Lower lobe of right lung (tissue), 2 donors: ENCODE results near the gene PDE9A. TPM values are rescaled to one million over a fixed set of nuclear protein-coding genes. Genes with fewer than 3 reads are reported as not detected.

Experiments
- ATAC-seq, 2 donors: fragments of 200-7000 bp; cut with Tn5 transposase; one replicate each; pipeline ENCODE4 v1.9.1; 2020 to 2022; ENCODE audit warnings: mild to moderate bottlenecking in 2 of 2, moderate library complexity in 2 of 2
- DNase-seq: peaks from one replicate; pipeline ENCODE4 v3.0.0-alpha.2; 2020
- H3K27ac ChIP-seq: fragments of 200-600 bp; one replicate; pipeline ENCODE4 v1.8.0; 2022
- H3K27me3 ChIP-seq: fragments of 200-600 bp; one replicate; pipeline ENCODE4 v1.8.0; 2022; ENCODE audit warnings: low read depth
- H3K36me3 ChIP-seq: fragments of 200-600 bp; one replicate; pipeline ENCODE4 v1.8.0; 2022; ENCODE audit warnings: mild to moderate bottlenecking
- H3K4me1 ChIP-seq: fragments of 200-600 bp; one replicate; pipeline ENCODE4 v1.8.0; 2022
- H3K4me3 ChIP-seq: fragments of 200-600 bp; one replicate; pipeline ENCODE4 v1.8.0; 2022; ENCODE audit warnings: mild to moderate bottlenecking
- H3K9me3 ChIP-seq: fragments of 200-600 bp; one replicate; pipeline ENCODE4 v1.8.0; 2022
- CTCF ChIP-seq: fragments of 200-600 bp; IDR thresholded peaks from one replicate; pipeline ENCODE4 v1.8.0; 2022; ENCODE audit warnings: antibody characterized with exemption, mild to moderate bottlenecking
- intact Hi-C: fragments of 100-400 bp; cut with DNase I; formaldehyde crosslinking; loops from one replicate; pipeline ENCODE4 v1.11.0; 2022
- total RNA-seq: library from RNA; stranded (reverse); fragmentation: NEBNext Ultra II Directional; extraction: Animal tissue kit (Norgen Biotek cat#: 25700); gene quantifications from one replicate; pipeline ENCODE4 v1.2.1, GENCODE V29; 2021
- donor health status: DM: no; HTN: yes; CAD: no; lungs with severe emphysema.

Gene PDE9A
- total RNA-seq, 1 donor from 2014 or later = 12.8 TPM

GRCh38 chr21:42615924-42616323 lies 37.5 kb upstream of the PDE9A start:
- H3K9me3 ChIP-seq = no peaks in the 10 kb centered on the region
- no peak for TF ChIP-seq CTCF
- no peaks in the 10 kb centered on the region for H3K36me3 ChIP-seq
- ATAC-seq = no peak
- no peak overlapping the region for H3K27ac ChIP-seq
- intact Hi-C loops = no loop called here
- no peak for DNase-seq
- peaks cover 8% of the 10 kb centered on the region for H3K4me1 ChIP-seq
- H3K27me3 ChIP-seq = peaks cover 24% of the 10 kb centered on the region
- peak overlapping the region; percentile 33 for H3K4me3 ChIP-seq

- Histone ChIP-seq H3K27me3 (peaks cover 27% of the 10 kb centered on the region), H3K4me3 (peak overlapping the region; percentile 33), H3K36me3 (no peaks in the 10 kb centered on the region), H3K4me1 (peaks cover 8% of the 10 kb centered on the region), H3K27ac (no peak overlapping the region), H3K9me3 (no peaks in the 10 kb centered on the region)
- intact Hi-C loops = no loop called here
- DNase-seq (no peak), ATAC-seq (no peak)
- TF ChIP-seq CTCF = no peak
Measured at GRCh38 chr21:42616446-42616845, 37.0 kb upstream of the PDE9A start.

- Histone ChIP-seq H3K9me3 (no peaks in the 10 kb centered on the region), H3K4me3 (peak overlapping the region; percentile 33), H3K36me3 (no peaks in the 10 kb centered on the region), H3K27me3 (peaks cover 28% of the 10 kb centered on the region), H3K4me1 (peaks cover 8% of the 10 kb centered on the region), H3K27ac (no peak overlapping the region)
- no peak for DNase-seq
- ATAC-seq = no peak
- intact Hi-C loops = no loop called here
- TF ChIP-seq CTCF = no peak
Measured at GRCh38 chr21:42616941-42617340, 36.5 kb upstream of the PDE9A start.

GRCh38 chr21:42617486-42617885 lies 35.9 kb upstream of the PDE9A start:
- Histone ChIP-seq H3K27ac (no peak overlapping the region), H3K4me3 (no peak overlapping the region), H3K27me3 (peaks cover 28% of the 10 kb centered on the region), H3K9me3 (no peaks in the 10 kb centered on the region), H3K4me1 (peaks cover 8% of the 10 kb centered on the region), H3K36me3 (no peaks in the 10 kb centered on the region)
- no peak for DNase-seq
- ATAC-seq = no peak
- intact Hi-C loops = no loop called here
- TF ChIP-seq CTCF = no peak

- Histone ChIP-seq H3K27ac (no peak overlapping the region), H3K9me3 (no peaks in the 10 kb centered on the region), H3K4me3 (no peak overlapping the region), H3K36me3 (no peaks in the 10 kb centered on the region), H3K27me3 (peaks cover 28% of the 10 kb centered on the region), H3K4me1 (peaks cover 8% of the 10 kb centered on the region)
- DNase-seq = no peak
- intact Hi-C loops = no loop called here
- TF ChIP-seq CTCF = no peak
- no peak for ATAC-seq
Measured at GRCh38 chr21:42618707-42619102, 34.7 kb upstream of the PDE9A start.

- DNase-seq (no peak), ATAC-seq (no peak)
- Histone ChIP-seq H3K4me1 (peaks cover 8% of the 10 kb centered on the region), H3K36me3 (no peaks in the 10 kb centered on the region), H3K27me3 (peaks cover 28% of the 10 kb centered on the region), H3K9me3 (no peaks in the 10 kb centered on the region), H3K4me3 (no peak overlapping the region), H3K27ac (no peak overlapping the region)
- TF ChIP-seq CTCF = no peak
- intact Hi-C loops = no loop called here
Measured at GRCh38 chr21:42619166-42619565, 34.3 kb upstream of the PDE9A start.
